HCT116 (cell line): ENCODE data around the gene ST3GAL3. TPM values are rescaled to one million over a fixed set of nuclear protein-coding genes. Genes with fewer than 3 reads are reported as not detected.

Experiments
- ATAC-seq: fragments of 200-7000 bp; cut with Tn5 transposase; 2 replicates; pipeline ENCODE4 v1.9.1; 2020; ENCODE audit warnings: mild to moderate bottlenecking, moderate library complexity
- BruUV-seq: library from RNA; stranded (reverse); fragments of 400-500 nt; replicated peaks from 2 replicates; lab custom pipeline; 2021; lab: Mats Ljungman, UMichigan
- CTCF ChIA-PET: fragments of 300-600 bp; sonication (Branson Sonifier 250); formaldehyde crosslinking; loops from one replicate; lab custom pipeline; 2021; ENCODE audit warnings: antibody characterized with exemption; lab: Charles Lee
- POLR2A ChIA-PET: fragments of 300-600, 350-600 bp; sonication (Branson Sonifier 250); formaldehyde crosslinking; loops from one replicate; lab custom pipeline; 2021; ENCODE audit warnings: antibody characterized with exemption; lab: Charles Lee
- RAD21 ChIA-PET, 2 experiments: fragments of 300-600 bp; sonication (Branson Sonifier 250); formaldehyde crosslinking; loops; one replicate each; lab custom pipeline; 2023; ENCODE audit warnings: low total read pairs in 2 of 2; ENCODE audit not compliant: uncharacterized antibody in 2 of 2, unreplicated experiment in 2 of 2, low non-redundant PET in 1 of 2; lab: Charles Lee
- DNase-seq: peaks from one replicate; pipeline ENCODE4 v3.0.0-alpha.2; 2010; ENCODE audit warnings: low read depth, low spot score
- H2AFZ ChIP-seq: fragments of 200-600 bp; shearing (Covaris generic), sonication (generic); 2 replicates; pipeline ENCODE4 v1.6.1; 2017; ENCODE audit warnings: low read depth, mixed run types, mixed read lengths, antibody characterized with exemption, low read length; ENCODE audit not compliant: poor library complexity, severe bottlenecking
- H3K27ac ChIP-seq: 2 replicates; pipeline ENCODE4 v1.5.1; 2012; ENCODE audit warnings: low read depth, low read length
- H3K27me3 ChIP-seq: fragments of 200-600 bp; sonication (generic); 2 replicates; pipeline ENCODE4 v1.6.1; 2016; ENCODE audit warnings: mixed run types, low read length, mixed read lengths; ENCODE audit not compliant: insufficient read depth
- H3K36me3 ChIP-seq, 2 experiments: fragments of 200-500 bp in 1 of 2; fragments of 200-600 bp in 1 of 2; sonication (Bioruptor generic) in 1 of 2; sonication (generic) in 1 of 2; 2 replicates each; pipeline versions ENCODE4 v1.5.1 to v1.6.1; 2014 to 2016; ENCODE audit warnings: low read length in 2 of 2, inconsistent platforms in 1 of 2, mixed read lengths in 1 of 2, mixed run types in 1 of 2; ENCODE audit not compliant: insufficient read depth in 2 of 2, control insufficient read depth in 1 of 2
- H3K4me1 ChIP-seq, 2 experiments: fragments of 200-600 bp in 1 of 2; sonication (generic) in 1 of 2; 2 replicates each; pipeline versions ENCODE4 v1.5.1 to v1.6.1; 2012 to 2017; ENCODE audit warnings: low read length in 2 of 2, inconsistent platforms in 1 of 2, mild to moderate bottlenecking in 1 of 2, mixed read lengths in 1 of 2, mixed run types in 1 of 2, moderate library complexity in 1 of 2; ENCODE audit not compliant: insufficient read depth in 2 of 2, control insufficient read depth in 1 of 2
- H3K4me2 ChIP-seq: fragments of 200-600 bp; sonication (generic); 2 replicates; pipeline ENCODE4 v1.6.1; 2017; ENCODE audit warnings: mixed run types, low read length, mixed read lengths
- H3K4me3 ChIP-seq, 2 experiments: fragments of 200-600 bp in 1 of 2; sonication (generic) in 1 of 2; replicated peaks in 1 of 2; 2 replicates each; pipeline ENCODE4 v1.5.1; 2011 to 2016; ENCODE audit warnings: low read length in 2 of 2, control low read depth in 1 of 2, low read depth in 1 of 2, mild to moderate bottlenecking in 1 of 2, mixed read lengths in 1 of 2, mixed run types in 1 of 2
- H3K79me2 ChIP-seq: fragments of 200-600 bp; sonication (generic); 2 replicates; pipeline ENCODE4 v1.6.1; 2017; ENCODE audit warnings: mild to moderate bottlenecking, mixed run types, low read length, moderate library complexity, mixed read lengths; ENCODE audit not compliant: insufficient read depth
- H3K9ac ChIP-seq: fragments of 200-600 bp; sonication (generic); 2 replicates; pipeline ENCODE4 v1.6.1; 2016; ENCODE audit warnings: low read length, mixed read lengths
- H3K9me2 ChIP-seq: fragments of 200-600 bp; sonication (generic), shearing (Covaris generic); 2 replicates; pipeline ENCODE4 v1.6.1; 2017; ENCODE audit warnings: mixed run types, mild to moderate bottlenecking, moderate library complexity; ENCODE audit not compliant: insufficient read depth
- H3K9me3 ChIP-seq, 2 experiments: fragments of 200-500 bp in 1 of 2; fragments of 200-600 bp in 1 of 2; sonication (Bioruptor generic) in 1 of 2; sonication (generic) in 1 of 2; 2 replicates each; pipeline ENCODE4 v1.6.1; 2014 to 2017; ENCODE audit warnings: low read length in 2 of 2, mixed read lengths in 2 of 2, inconsistent platforms in 1 of 2, low read depth in 1 of 2, mild to moderate bottlenecking in 1 of 2, mixed run types in 1 of 2, moderate library complexity in 1 of 2; ENCODE audit not compliant: control insufficient read depth in 1 of 2, insufficient read depth in 1 of 2
- H4K20me1 ChIP-seq: fragments of 200-600 bp; sonication (generic), shearing (Covaris generic); 2 replicates; pipeline ENCODE4 v1.6.1; 2017; ENCODE audit warnings: mixed run types, mild to moderate bottlenecking, moderate library complexity; ENCODE audit not compliant: insufficient read depth
- CBX3 ChIP-seq: IDR thresholded peaks from 2 replicates; pipeline ENCODE4 v1.6.1; 2012; ENCODE audit warnings: low read depth
- EGR1 ChIP-seq: IDR thresholded peaks from 2 replicates; pipeline ENCODE4 v1.6.1; 2012; ENCODE audit warnings: low read depth
- ELF1 ChIP-seq: IDR thresholded peaks from 2 replicates; pipeline ENCODE4 v1.6.1; 2012; ENCODE audit warnings: low read depth, borderline replicate concordance
- EZH2 ChIP-seq: fragments of 200-600 bp; sonication (generic); IDR thresholded peaks from 2 replicates; pipeline ENCODE4 v1.6.1; 2017; ENCODE audit warnings: antibody characterized with exemption, mixed run types
- EZH2phosphoT487 ChIP-seq: fragments of 200-600 bp; IDR thresholded peaks from 2 replicates; pipeline ENCODE4 v1.6.1; 2018; ENCODE audit warnings: antibody characterized with exemption, borderline replicate concordance
- JUND ChIP-seq: IDR thresholded peaks from 2 replicates; pipeline ENCODE4 v1.6.1; 2012
- POLR2A ChIP-seq: IDR thresholded peaks from 2 replicates; pipeline ENCODE4 v1.7.0; 2011; ENCODE audit warnings: borderline replicate concordance; ENCODE audit not compliant: insufficient read depth, insufficient read length; ENCODE audit errors: extremely low read depth
- POLR2AphosphoS5 ChIP-seq: IDR thresholded peaks from 2 replicates; pipeline ENCODE4 v1.6.1; 2011; ENCODE audit warnings: mild to moderate bottlenecking, low read depth, low read length, moderate library complexity
- RAD21 ChIP-seq: IDR thresholded peaks from 2 replicates; pipeline ENCODE4 v1.6.1; 2012; ENCODE audit warnings: low read depth, mild to moderate bottlenecking
- REST ChIP-seq: IDR thresholded peaks from 2 replicates; pipeline ENCODE4 v1.6.1; 2012; ENCODE audit warnings: low read depth
- SP1 ChIP-seq: IDR thresholded peaks from 2 replicates; pipeline ENCODE4 v1.6.1; 2012; ENCODE audit warnings: low read depth
- SRF ChIP-seq: IDR thresholded peaks from 2 replicates; pipeline ENCODE4 v1.6.1; 2012; ENCODE audit warnings: low read depth
- ZFX ChIP-seq: fragments of 450-650 bp; IDR thresholded peaks from 2 replicates; pipeline ENCODE4 v1.6.1; 2017
- ZNF274 ChIP-seq: fragments of 200-500 bp; sonication (Bioruptor generic); IDR thresholded peaks from 2 replicates; pipeline ENCODE4 v1.6.1; 2014; ENCODE audit warnings: mild to moderate bottlenecking, low read depth, low read length, inconsistent platforms
- intact Hi-C: fragments of 100-400 bp; cut with micrococcal nuclease; formaldehyde crosslinking; loops from 2 replicates; pipeline ENCODE4 v1.10.0; 2022
- total RNA-seq: library from RNA; stranded (reverse); gene quantifications from one replicate; pipeline ENCODE4 v1.2.1, GENCODE V29; 2021; ENCODE audit not compliant: unreplicated experiment
- TF ChIP-seq, protein P1 (sequence below): IDR thresholded peaks from 2 replicates; pipeline ENCODE4 v1.6.1; 2012
- TF ChIP-seq, protein P2 (sequence below): IDR thresholded peaks from 2 replicates; pipeline ENCODE4 v1.6.1; 2012
- TF ChIP-seq, protein P3 (sequence below), 3 experiments: fragments of 200-600 bp in 1 of 3; sonication (generic) in 1 of 3; IDR thresholded peaks in 2 of 3; conservative IDR thresholded peaks in 1 of 3; 2 replicates each; pipeline ENCODE4 v1.5.1; 2012 to 2017; ENCODE audit warnings: low read depth in 2 of 3, low read length in 2 of 3, antibody characterized with exemption in 1 of 3, borderline replicate concordance in 1 of 3, control low read depth in 1 of 3, mild to moderate bottlenecking in 1 of 3, mixed read lengths in 1 of 3, mixed run types in 1 of 3, moderate library complexity in 1 of 3; ENCODE audit not compliant: insufficient read depth in 1 of 3

ST3GAL3 gene
- total RNA-seq, 1 experiment from 2014 or later = 7.2 TPM

GRCh38 chr1:43877101-43877500 is 169.8 kb downstream of the ST3GAL3 start:
- no TSS peak for BruUV-seq
- no peak for ATAC-seq
- H3K79me2 ChIP-seq = no peaks in the 10 kb centered on the region
- H3K4me1 ChIP-seq = peaks cover 10 to 36% of the 10 kb centered on the region in 2 experiments
- H3K27me3 ChIP-seq = no peaks in the 10 kb centered on the region
- ChIA-PET POLR2A (no interaction called here), CTCF (interaction anchor here (1.1 kb wide), 1 partner anchor 53 kb away, joined by 3 read pairs; no protein-coding TSS in a partner anchor)
- TF ChIP-seq POLR2AphosphoS5 (no peak), RAD21 (no peak), REST (no peak), SRF (no peak), ZNF274 (no peak), CBX3 (no peak), EGR1 (no peak), EZH2 (no peak), POLR2A (no peak), JUND (no peak), SP1 (no peak), EZH2phosphoT487 (no peak), ELF1 (no peak), ZFX (no peak)
- TF ChIP-seq, protein P1, sequence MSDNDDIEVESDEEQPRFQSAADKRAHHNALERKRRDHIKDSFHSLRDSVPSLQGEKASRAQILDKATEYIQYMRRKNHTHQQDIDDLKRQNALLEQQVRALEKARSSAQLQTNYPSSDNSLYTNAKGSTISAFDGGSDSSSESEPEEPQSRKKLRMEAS = no peak
- TF ChIP-seq, protein P2, sequence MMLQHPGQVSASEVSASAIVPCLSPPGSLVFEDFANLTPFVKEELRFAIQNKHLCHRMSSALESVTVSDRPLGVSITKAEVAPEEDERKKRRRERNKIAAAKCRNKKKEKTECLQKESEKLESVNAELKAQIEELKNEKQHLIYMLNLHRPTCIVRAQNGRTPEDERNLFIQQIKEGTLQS = no peak
- TF ChIP-seq, protein P3, sequence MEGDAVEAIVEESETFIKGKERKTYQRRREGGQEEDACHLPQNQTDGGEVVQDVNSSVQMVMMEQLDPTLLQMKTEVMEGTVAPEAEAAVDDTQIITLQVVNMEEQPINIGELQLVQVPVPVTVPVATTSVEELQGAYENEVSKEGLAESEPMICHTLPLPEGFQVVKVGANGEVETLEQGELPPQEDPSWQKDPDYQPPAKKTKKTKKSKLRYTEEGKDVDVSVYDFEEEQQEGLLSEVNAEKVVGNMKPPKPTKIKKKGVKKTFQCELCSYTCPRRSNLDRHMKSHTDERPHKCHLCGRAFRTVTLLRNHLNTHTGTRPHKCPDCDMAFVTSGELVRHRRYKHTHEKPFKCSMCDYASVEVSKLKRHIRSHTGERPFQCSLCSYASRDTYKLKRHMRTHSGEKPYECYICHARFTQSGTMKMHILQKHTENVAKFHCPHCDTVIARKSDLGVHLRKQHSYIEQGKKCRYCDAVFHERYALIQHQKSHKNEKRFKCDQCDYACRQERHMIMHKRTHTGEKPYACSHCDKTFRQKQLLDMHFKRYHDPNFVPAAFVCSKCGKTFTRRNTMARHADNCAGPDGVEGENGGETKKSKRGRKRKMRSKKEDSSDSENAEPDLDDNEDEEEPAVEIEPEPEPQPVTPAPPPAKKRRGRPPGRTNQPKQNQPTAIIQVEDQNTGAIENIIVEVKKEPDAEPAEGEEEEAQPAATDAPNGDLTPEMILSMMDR (IDR thresholded peaks at IDR 0.05 in 2 of 3, conservative IDR thresholded peaks at IDR 0.05 in 1 of 3; ENCODE audit: borderline replicate concordance in 1 of 3, insufficient read depth in 1 of 3, low read depth in 2 of 3, low read length in 2 of 3) = no peak
- TF ChIP-seq, all 23 proteins: peak for 0
- no peak overlapping the region for H3K27ac ChIP-seq
- no peak overlapping the region for H3K9ac ChIP-seq
- H3K4me3 ChIP-seq = no peak overlapping the region
- RAD21 ChIA-PET = interaction anchor here in 1 of 2 experiments (1.2 kb wide), 1 partner anchor 111 kb away, joined by 3 read pairs; no protein-coding TSS in a partner anchor
- H3K9me2 ChIP-seq = no peaks in the 10 kb centered on the region
- no peaks in the 10 kb centered on the region for H4K20me1 ChIP-seq
- no peak for DNase-seq
- H3K36me3 ChIP-seq = no peaks in the 10 kb centered on the region
- no peak overlapping the region for H3K4me2 ChIP-seq
- intact Hi-C loops = no loop called here
- H2AFZ ChIP-seq = no peak overlapping the region
- H3K9me3 ChIP-seq = no peaks in the 10 kb centered on the region
